Natural killer cell treated with Interleukin-12 subunit alpha and Interleukin-12 subunit beta and Interleukin-15 and Interleukin-18, amount 100 ng/mL, for 72 hours (primary cell): ENCODE results near the gene OR52E8. TPM values are rescaled to one million over a fixed set of nuclear protein-coding genes. Genes with fewer than 3 reads are reported as not detected.
A peak's percentile ranks its signal among the peaks of the same experiment; 100 is the strongest.

ENCODE experiments used
- ATAC-seq, 2 donors: fragments of 150-1000 bp; cut with Tn5 transposase in 1 of 2; sonication (Bioruptor Pico), chemical (Tn5 transposase) in 1 of 2; 2 replicates each; pipeline ENCODE4 v1.10.0; 2021
- DNase-seq: peaks from one replicate; pipeline ENCODE4 v3.0.0; 2022; ENCODE audit warnings: low spot score
- H3K27ac Mint-ChIP-seq, 2 donors: 1 replicate in 1 of 2; 2 replicates in 1 of 2; pipeline ENCODE4 v1.8.0; 2022; ENCODE audit warnings: mixed read lengths in 2 of 2, mild to moderate bottlenecking in 1 of 2, moderate library complexity in 1 of 2
- H3K27me3 Mint-ChIP-seq, 2 donors: 1 replicate in 1 of 2; 2 replicates in 1 of 2; pipeline ENCODE4 v1.8.0; 2022; ENCODE audit warnings: mixed read lengths in 2 of 2
- H3K36me3 Mint-ChIP-seq: one replicate; pipeline ENCODE4 v1.8.0; 2022; ENCODE audit warnings: mixed read lengths
- H3K4me1 Mint-ChIP-seq, 2 donors: 1 replicate in 1 of 2; 2 replicates in 1 of 2; pipeline ENCODE4 v1.8.0; 2022; ENCODE audit warnings: low read depth in 2 of 2, mixed read lengths in 2 of 2, mild to moderate bottlenecking in 1 of 2
- H3K4me3 Mint-ChIP-seq: one replicate; pipeline ENCODE4 v1.8.0; 2022; ENCODE audit warnings: mixed read lengths
- H3K9me3 Mint-ChIP-seq: 2 replicates; pipeline ENCODE4 v1.8.0; 2022; ENCODE audit warnings: mixed read lengths
- total RNA-seq, 2 donors: library from RNA; stranded (reverse); gene quantifications; one replicate each; pipeline ENCODE4 v1.2.3, GENCODE V29; 2022

OR52E8 gene
- total RNA-seq, 2 donors from 2014 or later: not detected

DNA sequence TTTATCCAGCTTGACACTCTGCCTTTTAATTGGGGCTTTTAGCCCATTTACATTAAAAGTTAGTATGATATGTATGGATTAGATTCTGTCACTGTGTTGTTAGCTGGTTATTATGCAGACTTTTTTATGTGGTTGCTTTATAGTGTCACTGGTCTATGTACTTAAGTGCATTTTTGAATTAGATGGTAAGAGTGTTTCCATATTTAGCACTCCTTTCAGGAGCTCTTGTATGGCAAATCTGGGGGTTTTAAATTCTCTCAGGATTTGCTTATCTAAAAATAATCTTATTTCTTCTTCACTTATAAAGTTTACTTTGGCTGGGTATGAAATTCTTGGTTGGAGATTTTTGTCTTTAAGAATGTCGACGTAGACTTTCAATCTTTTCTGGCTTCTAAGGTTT is 19.8 kb downstream of the OR52E8 start:
- DNase-seq: no peak
- Mint-ChIP-seq H3K9me3 (peaks cover 5% of the 10 kb centered on the region), H3K36me3 (no peaks in the 10 kb centered on the region), H3K4me3 (no peak overlapping the region), H3K27ac (no peak overlapping the region), H3K4me1 (no peaks in the 10 kb centered on the region), H3K27me3 (peaks cover 9 to 50% of the 10 kb centered on the region in 2 donors)
- ATAC-seq: no peak

DNA sequence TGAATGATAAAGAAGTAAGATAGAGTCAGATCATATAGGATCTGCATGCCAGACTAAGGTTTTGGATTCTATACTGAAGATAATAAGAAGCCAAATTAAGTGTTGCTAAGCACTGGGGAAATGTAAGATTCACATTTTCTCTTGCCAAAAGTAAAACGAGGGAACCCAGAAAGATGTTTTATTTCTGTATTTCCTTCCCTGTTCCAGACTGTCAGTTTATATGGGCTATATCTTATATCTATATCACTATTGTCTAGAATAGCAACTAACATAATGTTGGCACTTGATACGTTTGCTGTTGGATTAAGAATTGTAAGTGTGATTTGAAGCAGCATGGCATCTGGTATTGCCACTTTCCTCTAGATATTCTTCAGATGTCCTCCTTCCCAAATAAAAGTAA is 24.0 kb downstream of the OR52E8 start:
- Mint-ChIP-seq H3K9me3 (peaks cover 2% of the 10 kb centered on the region), H3K36me3 (no peaks in the 10 kb centered on the region), H3K27me3 (peaks cover 4 to 46% of the 10 kb centered on the region in 2 donors), H3K27ac (no peak overlapping the region), H3K4me1 (no peaks in the 10 kb centered on the region), H3K4me3 (no peak overlapping the region)
- DNase-seq: no peak
- no peak for ATAC-seq

DNA sequence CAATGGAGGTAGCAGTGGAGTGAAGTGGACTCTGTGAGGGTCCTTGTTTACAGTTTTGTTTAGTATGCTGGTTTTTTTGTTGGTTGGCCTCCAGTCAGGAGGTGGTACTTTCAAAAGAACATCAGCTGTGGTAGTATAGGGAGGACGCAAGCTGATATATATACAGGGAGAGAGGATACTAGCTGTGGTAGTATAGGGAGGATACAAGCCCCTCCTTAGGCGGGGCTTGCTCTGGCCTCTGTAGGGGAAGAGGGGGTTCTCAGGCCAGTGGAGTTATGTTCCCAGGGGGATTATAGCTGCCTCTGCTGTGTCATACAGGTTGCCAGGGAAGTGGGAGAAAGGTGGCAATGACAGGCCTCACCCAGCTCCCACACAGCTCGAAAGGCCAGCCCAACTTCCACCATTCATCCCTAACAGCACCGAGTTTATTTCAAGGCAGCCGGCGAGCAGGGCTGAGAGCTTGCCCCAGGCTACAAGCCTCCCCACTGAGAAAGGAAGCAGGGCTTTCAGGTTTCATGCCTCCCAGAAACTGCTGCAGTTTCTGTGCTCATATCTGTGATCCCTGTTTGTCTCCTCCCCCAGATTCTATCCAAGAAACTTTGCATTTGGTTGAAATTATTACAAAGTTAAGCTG is 26.2 kb downstream of the OR52E8 start:
- no peaks in the 10 kb centered on the region for H3K4me1 Mint-ChIP-seq
- ATAC-seq (peak in 1 of 2 donors; percentile 20), DNase-seq (no peak)
- peaks cover 2 to 24% of the 10 kb centered on the region in 2 donors for H3K27me3 Mint-ChIP-seq
- H3K9me3 Mint-ChIP-seq: no peaks in the 10 kb centered on the region
- H3K27ac Mint-ChIP-seq: no peak overlapping the region
- no peaks in the 10 kb centered on the region for H3K36me3 Mint-ChIP-seq
- no peak overlapping the region for H3K4me3 Mint-ChIP-seq

DNA sequence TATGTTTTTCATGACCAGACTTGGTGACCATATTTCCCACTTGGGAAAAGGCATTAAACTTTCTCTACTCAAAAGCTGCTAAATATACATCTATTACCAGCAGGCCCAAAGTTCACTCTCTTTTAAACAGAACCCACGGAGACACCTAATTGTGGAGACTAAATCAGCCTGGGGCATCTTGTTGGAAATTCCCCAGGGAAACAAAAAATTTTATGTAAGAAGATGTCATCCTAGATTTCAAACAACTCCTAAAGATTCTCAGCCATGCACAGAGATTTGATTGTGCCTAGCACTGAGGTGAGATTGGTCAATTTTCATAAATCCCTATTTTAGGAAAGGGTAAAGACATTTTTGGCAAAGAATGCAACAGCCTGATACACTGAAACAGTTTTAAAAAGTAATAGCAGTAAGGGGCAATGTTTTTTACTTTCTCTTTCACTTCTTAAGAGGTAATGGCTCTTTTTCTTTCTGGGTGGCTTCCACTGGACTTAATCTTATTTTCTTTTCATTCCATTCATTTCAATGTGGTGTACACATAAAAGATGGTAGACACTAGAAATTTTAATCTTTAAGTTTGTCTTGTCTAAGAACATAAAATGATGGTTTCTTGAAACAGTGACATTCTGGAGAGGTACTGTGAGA is 39.1 kb downstream of the OR52E8 start:
- H3K27ac Mint-ChIP-seq: peak overlapping the region; percentile 12 to 69
- H3K4me1 Mint-ChIP-seq: peaks cover 6 to 7% of the 10 kb centered on the region in 2 donors
- ATAC-seq (no peak), DNase-seq (no peak)
- no peaks in the 10 kb centered on the region for H3K9me3 Mint-ChIP-seq
- no peaks in the 10 kb centered on the region for H3K36me3 Mint-ChIP-seq
- H3K27me3 Mint-ChIP-seq: peaks cover 0 to 5% of the 10 kb centered on the region in 2 donors
- peak overlapping the region; percentile 43 for H3K4me3 Mint-ChIP-seq

DNA sequence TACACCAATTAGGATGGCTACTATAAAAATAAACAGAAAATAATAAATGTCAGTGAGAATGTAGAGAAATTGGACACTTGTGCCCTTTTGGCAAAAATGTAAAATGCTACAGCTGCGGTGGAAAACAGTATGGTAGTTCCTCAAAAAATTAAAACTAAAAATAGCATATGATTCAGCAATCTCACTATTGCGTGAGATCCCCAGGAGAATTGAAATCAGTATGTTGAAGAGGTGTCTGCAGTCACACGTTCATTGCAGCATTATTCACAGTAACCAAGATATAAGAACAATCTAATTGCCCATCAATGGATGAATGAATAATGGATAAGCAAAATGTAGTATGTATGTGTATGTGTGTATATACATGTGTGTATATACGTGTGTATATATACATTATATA is 42.0 kb downstream of the OR52E8 start:
- H3K4me1 Mint-ChIP-seq: peaks cover 6 to 7% of the 10 kb centered on the region in 2 donors
- H3K36me3 Mint-ChIP-seq: no peaks in the 10 kb centered on the region
- H3K27ac Mint-ChIP-seq: no peak overlapping the region
- DNase-seq: no peak
- H3K9me3 Mint-ChIP-seq: no peaks in the 10 kb centered on the region
- ATAC-seq: no peak
- peaks cover 6 to 10% of the 10 kb centered on the region in 2 donors for H3K27me3 Mint-ChIP-seq
- no peak overlapping the region for H3K4me3 Mint-ChIP-seq

DNA sequence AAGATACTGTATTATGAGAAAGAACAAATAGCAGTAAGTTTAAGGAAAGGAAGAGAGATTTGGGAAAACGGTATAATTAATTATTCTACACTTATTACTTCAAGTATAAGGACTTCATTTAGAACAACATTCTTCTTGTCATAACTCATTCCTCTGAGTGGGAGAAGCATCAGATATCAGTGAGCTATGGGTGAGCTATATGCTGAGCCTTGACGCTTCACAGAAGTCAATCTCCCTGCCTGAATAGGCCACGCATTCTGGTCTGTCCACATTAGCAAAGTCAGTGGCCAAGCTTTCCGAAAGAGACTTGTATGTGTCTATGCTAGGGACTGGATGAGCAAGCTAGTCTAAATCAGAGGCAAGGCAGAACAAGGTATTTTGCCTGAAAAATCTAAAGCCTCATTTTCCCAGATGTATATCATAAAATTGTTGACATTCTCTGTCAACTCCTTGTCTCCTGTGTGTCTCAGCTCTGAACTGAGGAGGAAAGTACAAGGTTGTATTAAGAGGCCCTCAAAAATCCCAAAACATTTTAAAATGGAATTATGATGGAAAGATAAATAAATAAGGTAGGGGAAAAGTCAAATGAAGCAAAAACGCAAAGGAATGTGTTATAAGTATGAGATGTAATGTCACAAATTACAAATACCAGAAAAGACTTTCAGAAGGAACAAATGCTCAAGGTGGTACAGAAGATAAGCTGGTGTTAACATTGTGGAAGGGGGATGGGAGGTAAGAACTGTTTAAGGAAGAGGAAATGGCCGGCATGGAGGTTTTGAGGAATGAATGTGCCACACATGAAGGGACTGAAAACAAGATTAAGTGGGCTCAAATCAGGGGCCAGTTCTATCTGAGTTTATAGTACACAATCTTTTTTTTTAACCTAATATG is 47.3 kb downstream of the OR52E8 start:
- Mint-ChIP-seq H3K27ac (no peak overlapping the region), H3K4me1 (peaks cover 12 to 13% of the 10 kb centered on the region in 2 donors)

DNA sequence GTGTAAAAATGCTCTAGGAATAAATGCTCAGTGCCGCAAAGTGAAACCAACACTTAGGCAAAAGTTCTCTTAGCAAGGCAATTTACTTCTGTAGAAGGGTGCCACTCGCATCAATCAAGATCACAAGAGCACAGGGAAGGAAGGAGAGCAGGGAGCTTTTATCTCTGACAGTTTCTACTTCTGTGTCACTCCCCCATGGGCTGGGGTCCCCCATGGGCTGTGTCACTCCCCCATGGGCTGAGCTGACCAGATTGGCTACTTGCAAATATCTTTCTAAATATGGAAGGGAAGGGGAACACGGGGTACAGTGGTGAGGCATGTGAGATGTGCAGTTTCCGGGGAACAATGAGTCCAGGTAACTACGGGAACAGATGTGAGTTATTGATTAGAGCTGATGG is 48.4 kb downstream of the OR52E8 start:
- no peaks in the 10 kb centered on the region for H3K36me3 Mint-ChIP-seq
- peak overlapping the region; percentile 87 for H3K4me3 Mint-ChIP-seq
- ATAC-seq (peak in 1 of 2 donors; percentile 20), DNase-seq (no peak)
- peaks cover 12 to 13% of the 10 kb centered on the region in 2 donors for H3K4me1 Mint-ChIP-seq
- H3K9me3 Mint-ChIP-seq: no peaks in the 10 kb centered on the region
- H3K27ac Mint-ChIP-seq: peak overlapping the region in 1 of 2 donors; percentile 50
- H3K27me3 Mint-ChIP-seq: peaks cover 30 to 34% of the 10 kb centered on the region in 2 donors

More for the DNA sequence above, 47.3 kb downstream of the OR52E8 start:
- ATAC-seq: no peak
- peaks cover 25 to 29% of the 10 kb centered on the region in 2 donors for H3K27me3 Mint-ChIP-seq
- no peaks in the 10 kb centered on the region for H3K9me3 Mint-ChIP-seq
- no peak overlapping the region for H3K4me3 Mint-ChIP-seq
- no peaks in the 10 kb centered on the region for H3K36me3 Mint-ChIP-seq
- DNase-seq: no peak

DNA sequence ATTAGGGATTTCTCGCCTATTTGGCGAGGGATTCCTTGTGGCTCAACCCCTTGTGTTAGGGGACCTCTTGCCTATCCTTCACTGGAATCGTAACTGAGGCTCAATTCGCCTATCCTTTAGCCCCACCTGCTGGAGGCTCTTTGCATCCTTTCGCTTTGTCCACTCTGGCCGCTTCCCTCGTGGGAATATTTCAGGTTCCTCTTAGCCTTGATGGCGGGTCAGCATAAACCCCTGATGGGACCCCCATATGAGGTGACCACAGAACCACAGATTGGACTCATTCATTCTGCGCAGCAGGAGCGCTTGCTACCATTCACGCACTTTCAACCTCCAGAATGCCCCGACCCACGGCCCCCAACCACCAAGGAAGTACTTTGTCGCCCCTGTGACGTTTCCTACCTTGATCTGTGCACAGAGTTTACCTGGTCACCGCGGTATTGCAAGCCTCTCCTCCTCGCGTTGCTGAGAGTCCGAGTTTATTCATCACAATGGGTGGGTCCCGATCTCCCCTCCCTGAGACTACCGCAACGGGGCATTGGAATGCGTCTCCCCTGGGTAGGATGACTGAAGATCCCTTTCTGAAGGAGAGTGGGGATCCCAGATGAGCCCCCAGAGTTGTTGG is 48.9 kb downstream of the OR52E8 start, which contains the start of gene OR52N2:
Gene OR52N2 (plus strand): TSS at position 425 of the 622 bp plus-strand sequence. CDS start 11,412 bp downstream, outside the sequence.
- no peaks in the 10 kb centered on the region for H3K36me3 Mint-ChIP-seq
- H3K27me3 Mint-ChIP-seq: peaks cover 31 to 37% of the 10 kb centered on the region in 2 donors
- no peaks in the 10 kb centered on the region for H3K9me3 Mint-ChIP-seq
- peaks cover 12 to 13% of the 10 kb centered on the region in 2 donors for H3K4me1 Mint-ChIP-seq
- peak within 1 kb of the TSS; percentile 87 for H3K4me3 Mint-ChIP-seq
- DNase-seq: peak; percentile 68
- peak within 1 kb of the TSS in 1 of 2 donors; percentile 50 for H3K27ac Mint-ChIP-seq
- peak; percentile 83 to 87 for ATAC-seq

DNA sequence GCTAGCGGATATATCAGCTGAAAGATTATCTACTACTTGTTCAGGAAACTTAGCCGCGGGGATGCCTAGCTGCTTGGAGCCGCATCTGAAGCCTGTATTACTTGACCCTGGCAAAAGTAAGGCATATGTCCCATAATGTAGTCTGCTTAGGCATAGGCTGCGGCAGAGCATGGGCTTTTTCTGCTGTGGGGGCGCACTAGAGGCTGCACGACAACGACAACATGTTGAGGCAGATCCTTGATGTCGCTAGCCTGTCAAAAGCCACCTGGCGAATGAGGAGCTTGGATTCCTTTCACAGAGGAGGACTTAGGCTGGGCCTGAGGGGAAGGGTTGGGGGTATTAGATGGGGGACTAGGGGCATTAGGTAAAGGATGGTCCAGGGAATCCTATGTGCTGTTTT is 49.9 kb downstream of the OR52E8 start:
- Mint-ChIP-seq H3K9me3 (no peaks in the 10 kb centered on the region), H3K4me1 (peaks cover 12 to 13% of the 10 kb centered on the region in 2 donors), H3K27ac (no peak overlapping the region), H3K4me3 (no peak overlapping the region), H3K36me3 (peaks cover 7% of the 10 kb centered on the region), H3K27me3 (peaks cover 35 to 46% of the 10 kb centered on the region in 2 donors)
- ATAC-seq (no peak), DNase-seq (no peak)

Other genes starting within 250 kb of the OR52E8 start
- 1 to 10 TPM; 4.3 to 6.2 TPM for gene TRIM34, start 232.7 kb downstream of the OR52E8 start, total RNA-seq
- gene TRIM5, start 172.6 kb downstream of the OR52E8 start, total RNA-seq: 10 to 100 TPM; 12.4 to 16.4 TPM
- 100 to 1,000 TPM in 1 of 2 donors, 10 to 100 TPM in 1; 89.3 to 144 TPM for gene TRIM22, start 167.9 kb downstream of the OR52E8 start, total RNA-seq
- gene OR56B1, start 121.2 kb downstream of the OR52E8 start, total RNA-seq: under 1 TPM in 1 of 2 donors, not detected in 1; 0.21 TPM
- gene OR52N4, start 103.4 kb downstream of the OR52E8 start, total RNA-seq: under 1 TPM; 0.38 to 0.45 TPM
- gene OR52N5, start 74.3 kb downstream of the OR52E8 start, total RNA-seq: not detected
- not detected for gene OR52N1, start 66.4 kb downstream of the OR52E8 start, total RNA-seq
- gene OR52N2, start 48.8 kb downstream of the OR52E8 start, total RNA-seq: not detected
- gene OR52E6, start 15.8 kb downstream of the OR52E8 start, total RNA-seq: not detected
- gene OR52E4, start 22.9 kb upstream of the OR52E8 start, total RNA-seq: not detected
- gene OR52E5, start 35.5 kb upstream of the OR52E8 start, total RNA-seq: not detected
- not detected for gene OR56A3, start 84.6 kb upstream of the OR52E8 start, total RNA-seq
- gene OR56A5, start 110.8 kb upstream of the OR52E8 start, total RNA-seq: not detected
- gene OR52L1, start 129.3 kb upstream of the OR52E8 start, total RNA-seq: not detected
- under 1 TPM in 1 of 2 donors, not detected in 1; 0.11 TPM for gene OR56A4, start 149.3 kb upstream of the OR52E8 start, total RNA-seq
- gene OR56A1, start 173.1 kb upstream of the OR52E8 start, total RNA-seq: under 1 TPM; 0.05 to 0.11 TPM
- gene OR56B4, start 250.0 kb upstream of the OR52E8 start, total RNA-seq: not detected